OCI-LY1 (cell line): Measurements from ENCODE around the gene CSTB.

ENCODE experiments used
- EZH2 ChIP-seq: fragments of 200-600 bp; sonication (generic), shearing (Covaris generic); IDR thresholded peaks from 2 replicates; pipeline ENCODE4 v1.8.0; 2017; ENCODE audit warnings: borderline replicate concordance, mixed run types, mild to moderate bottlenecking, antibody characterized with exemption, low read length, moderate library complexity, mixed read lengths
- TF ChIP-seq, protein P1 (sequence below): fragments of 200-600 bp; sonication (generic), shearing (Covaris generic); IDR thresholded peaks from 2 replicates; pipeline ENCODE4 v1.5.1; 2017; ENCODE audit warnings: mild to moderate bottlenecking, antibody characterized with exemption, low read length, moderate library complexity, mixed read lengths

DNA sequence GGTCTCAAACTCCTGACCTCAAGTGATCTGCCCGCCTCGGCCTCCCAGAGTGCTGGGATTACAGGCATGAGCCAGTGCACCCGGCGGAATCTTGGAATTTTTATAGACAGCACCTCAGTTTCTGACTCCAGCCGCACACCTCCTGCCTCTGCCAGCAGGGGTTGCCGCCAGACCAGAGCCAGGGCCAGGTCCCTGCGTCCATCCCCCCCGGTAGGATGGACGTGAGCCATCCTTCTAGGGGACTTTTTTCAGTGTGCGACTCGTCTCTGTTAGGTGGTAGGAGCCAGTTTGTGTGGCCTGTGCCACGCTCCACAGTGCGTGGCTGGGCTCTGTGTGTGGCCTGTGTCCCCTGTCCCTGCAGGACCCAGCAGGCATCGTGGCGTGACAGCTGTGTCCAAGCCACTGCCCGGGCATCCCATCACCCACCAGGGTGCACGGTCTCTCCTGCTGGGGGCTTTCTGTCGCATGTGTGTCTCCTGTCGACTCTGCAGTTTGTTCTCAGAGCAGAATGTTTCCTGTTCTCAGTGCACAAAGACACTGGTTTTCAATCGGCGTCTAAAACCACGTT lies 15.6 kb downstream of the CSTB start:
- TF ChIP-seq, protein P1, sequence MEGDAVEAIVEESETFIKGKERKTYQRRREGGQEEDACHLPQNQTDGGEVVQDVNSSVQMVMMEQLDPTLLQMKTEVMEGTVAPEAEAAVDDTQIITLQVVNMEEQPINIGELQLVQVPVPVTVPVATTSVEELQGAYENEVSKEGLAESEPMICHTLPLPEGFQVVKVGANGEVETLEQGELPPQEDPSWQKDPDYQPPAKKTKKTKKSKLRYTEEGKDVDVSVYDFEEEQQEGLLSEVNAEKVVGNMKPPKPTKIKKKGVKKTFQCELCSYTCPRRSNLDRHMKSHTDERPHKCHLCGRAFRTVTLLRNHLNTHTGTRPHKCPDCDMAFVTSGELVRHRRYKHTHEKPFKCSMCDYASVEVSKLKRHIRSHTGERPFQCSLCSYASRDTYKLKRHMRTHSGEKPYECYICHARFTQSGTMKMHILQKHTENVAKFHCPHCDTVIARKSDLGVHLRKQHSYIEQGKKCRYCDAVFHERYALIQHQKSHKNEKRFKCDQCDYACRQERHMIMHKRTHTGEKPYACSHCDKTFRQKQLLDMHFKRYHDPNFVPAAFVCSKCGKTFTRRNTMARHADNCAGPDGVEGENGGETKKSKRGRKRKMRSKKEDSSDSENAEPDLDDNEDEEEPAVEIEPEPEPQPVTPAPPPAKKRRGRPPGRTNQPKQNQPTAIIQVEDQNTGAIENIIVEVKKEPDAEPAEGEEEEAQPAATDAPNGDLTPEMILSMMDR = no peak
- no peak for TF ChIP-seq EZH2
